ENCODE results near the gene DLG5. TPM values are rescaled to one million over a fixed set of nuclear protein-coding genes. Genes with fewer than 3 reads are reported as not detected.

The DLG5 gene
- total RNA-seq, 3 donors from 2014 or later: 43.0 to 192 (median 138) TPM

- H3K36me3 ChIP-seq: peaks cover 7% of the 10 kb centered on the region
- H3K4me3 ChIP-seq: no peak overlapping the region
- H3K9me3 ChIP-seq: no peaks in the 10 kb centered on the region
- H3K4me1 ChIP-seq: no peaks in the 10 kb centered on the region
- TF ChIP-seq POLR2A (IDR thresholded peaks at IDR 0.05): no peak
- TF ChIP-seq CTCF (IDR thresholded peaks at IDR 0.05): no peak
- no peak for TF ChIP-seq POLR2AphosphoS5 (IDR thresholded peaks at IDR 0.05)
- intact Hi-C loops (cut with DNase I; ENCODE audit: low total_unique reads): no loop called here
- H3K27ac ChIP-seq: no peak overlapping the region
- DNase-seq (ENCODE audit: low spot score in 2 of 2): no peak
- H3K27me3 ChIP-seq: no peaks in the 10 kb centered on the region
Measured at GRCh38 chr10:77794256-77795142, 132.1 kb downstream of the DLG5 start.

GRCh38 chr10:77793831-77794230 is 132.7 kb downstream of the DLG5 start:
- Histone ChIP-seq H3K36me3 (peaks cover 7% of the 10 kb centered on the region), H3K4me3 (no peak overlapping the region), H3K9me3 (no peaks in the 10 kb centered on the region), H3K27me3 (no peaks in the 10 kb centered on the region), H3K4me1 (no peaks in the 10 kb centered on the region), H3K27ac (no peak overlapping the region)
- no peak for TF ChIP-seq POLR2A (IDR thresholded peaks at IDR 0.05)
- TF ChIP-seq POLR2AphosphoS5 (IDR thresholded peaks at IDR 0.05): no peak
- TF ChIP-seq CTCF (IDR thresholded peaks at IDR 0.05): no peak
- no peak for DNase-seq (ENCODE audit: low spot score in 2 of 2)
- intact Hi-C loops (cut with DNase I; ENCODE audit: low total_unique reads): no loop called here

DNA sequence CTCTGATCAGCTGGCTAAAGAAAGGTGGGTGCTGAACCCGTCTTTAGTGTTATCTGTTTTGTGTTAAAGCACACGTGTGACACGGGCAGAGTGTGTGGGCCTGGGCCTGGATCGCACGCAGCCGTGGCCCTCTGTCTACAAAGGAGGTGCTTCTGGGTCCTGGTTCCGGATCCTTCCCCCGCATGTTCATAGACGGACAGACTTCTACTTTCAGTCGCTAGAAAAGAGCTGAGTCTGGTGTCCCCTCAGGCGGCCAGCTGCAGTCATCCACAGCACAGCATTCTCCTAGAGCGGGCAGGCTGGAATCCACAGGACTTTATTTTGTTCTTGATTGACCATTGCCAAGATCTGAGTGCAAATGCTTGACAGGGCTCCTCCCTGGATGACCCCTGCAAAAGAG is 134.4 kb downstream of the DLG5 start:
- peaks cover 7% of the 10 kb centered on the region for H3K36me3 ChIP-seq
- no peaks in the 10 kb centered on the region for H3K4me1 ChIP-seq
- H3K27ac ChIP-seq: no peak overlapping the region
- no peak for DNase-seq (ENCODE audit: low spot score in 2 of 2)
- TF ChIP-seq POLR2AphosphoS5 (IDR thresholded peaks at IDR 0.05): no peak
- TF ChIP-seq CTCF (IDR thresholded peaks at IDR 0.05): no peak
- TF ChIP-seq POLR2A (IDR thresholded peaks at IDR 0.05): no peak
- intact Hi-C loops (cut with DNase I; ENCODE audit: low total_unique reads): no loop called here
- no peak overlapping the region for H3K4me3 ChIP-seq
- H3K27me3 ChIP-seq: no peaks in the 10 kb centered on the region
- no peaks in the 10 kb centered on the region for H3K9me3 ChIP-seq

DNA sequence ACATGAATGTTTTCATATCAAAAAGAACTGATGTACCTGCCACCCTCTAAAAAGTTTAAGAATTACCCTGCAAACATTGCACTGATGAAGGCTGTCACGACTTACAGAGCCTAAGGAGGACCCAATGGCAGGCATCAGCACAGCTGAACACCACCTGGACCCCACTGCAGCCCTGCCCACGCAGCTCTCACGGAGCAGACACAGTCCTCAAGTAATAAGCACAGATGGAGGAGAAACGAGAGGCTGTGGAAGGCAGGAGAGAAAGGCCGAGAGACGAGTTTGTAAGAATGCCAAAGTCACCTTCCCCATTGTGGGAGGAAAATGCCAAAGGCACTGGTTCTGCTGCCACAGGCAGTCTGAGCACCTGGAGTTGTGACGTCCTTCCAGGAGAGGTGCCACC is 135.0 kb downstream of the DLG5 start:
- Histone ChIP-seq H3K27me3 (no peaks in the 10 kb centered on the region), H3K36me3 (peaks cover 7% of the 10 kb centered on the region), H3K4me1 (no peaks in the 10 kb centered on the region), H3K27ac (no peak overlapping the region), H3K4me3 (no peak overlapping the region), H3K9me3 (no peaks in the 10 kb centered on the region)
- no peak for DNase-seq (ENCODE audit: low spot score in 2 of 2)
- TF ChIP-seq CTCF (IDR thresholded peaks at IDR 0.05) (no peak), POLR2A (IDR thresholded peaks at IDR 0.05) (no peak), POLR2AphosphoS5 (IDR thresholded peaks at IDR 0.05) (no peak)
- intact Hi-C loops (cut with DNase I; ENCODE audit: low total_unique reads): no loop called here

DNA sequence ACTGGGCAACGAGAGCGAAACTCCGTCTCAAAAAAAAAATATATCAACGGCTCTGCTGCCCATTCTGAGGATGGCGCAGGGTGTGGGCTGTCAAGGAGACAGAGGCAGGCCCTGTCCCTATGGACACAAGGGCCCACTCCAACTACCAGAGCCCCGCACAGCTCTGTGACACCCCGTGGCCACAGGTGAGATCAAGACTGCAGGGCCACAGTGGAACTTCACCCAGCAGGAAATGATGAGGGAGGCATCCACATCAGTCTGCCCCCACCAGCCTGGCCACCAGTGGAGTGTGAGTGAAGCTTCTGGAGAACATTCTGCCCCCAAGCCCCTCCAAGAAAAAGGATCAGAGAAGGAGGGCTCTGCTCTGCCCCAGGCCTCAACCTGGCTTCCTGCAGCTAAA is 136.7 kb downstream of the DLG5 start:
- no peaks in the 10 kb centered on the region for H3K9me3 ChIP-seq
- H3K4me3 ChIP-seq: no peak overlapping the region
- intact Hi-C loops (cut with DNase I; ENCODE audit: low total_unique reads): no loop called here
- H3K27me3 ChIP-seq: no peaks in the 10 kb centered on the region
- TF ChIP-seq CTCF (IDR thresholded peaks at IDR 0.05) (no peak), POLR2A (IDR thresholded peaks at IDR 0.05) (no peak), POLR2AphosphoS5 (IDR thresholded peaks at IDR 0.05) (no peak)
- H3K36me3 ChIP-seq: peaks cover 7% of the 10 kb centered on the region
- no peak overlapping the region for H3K27ac ChIP-seq
- no peak for DNase-seq (ENCODE audit: low spot score in 2 of 2)
- no peaks in the 10 kb centered on the region for H3K4me1 ChIP-seq
